ENCODE measurements around the gene MRPS24. TPM values are rescaled to one million over a fixed set of nuclear protein-coding genes. Genes with fewer than 3 reads are reported as not detected.
A peak's percentile ranks its signal among the peaks of the same experiment; 100 is the strongest.

Gene MRPS24
- total and polyA plus RNA-seq, 2 experiments from 2014 or later = 172 to 183 TPM

DNA sequence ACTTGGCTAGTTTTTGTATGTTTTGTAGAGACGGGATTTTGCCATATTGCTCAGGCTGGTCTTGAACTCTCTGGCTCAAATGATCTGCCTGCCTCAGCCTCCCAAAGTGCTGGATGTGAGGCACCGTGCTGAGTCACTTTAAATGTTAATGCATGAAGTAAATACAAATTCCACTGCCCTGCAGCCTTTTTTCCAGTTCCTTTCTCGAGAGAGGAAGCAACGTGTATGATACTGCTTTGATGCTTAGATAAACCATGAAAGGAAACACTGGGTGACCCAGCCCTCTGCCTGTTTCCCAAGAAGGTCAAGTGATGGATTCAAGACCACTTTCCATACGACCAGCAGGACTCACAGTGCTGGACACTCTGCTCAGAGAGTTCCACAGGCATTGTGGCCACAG is 11.3 kb upstream of the MRPS24 start:
- Histone ChIP-seq H3K9me3 (ENCODE audit: low read depth) (no peaks in the 10 kb centered on the region), H3K36me3 (peaks cover 17% of the 10 kb centered on the region), H3K27me3 (no peaks in the 10 kb centered on the region), H3K4me3 (no peak overlapping the region), H3K27ac (no peak overlapping the region), H3K4me1 (ENCODE audit: low read depth) (no peaks in the 10 kb centered on the region)
- TF ChIP-seq, protein P1, sequence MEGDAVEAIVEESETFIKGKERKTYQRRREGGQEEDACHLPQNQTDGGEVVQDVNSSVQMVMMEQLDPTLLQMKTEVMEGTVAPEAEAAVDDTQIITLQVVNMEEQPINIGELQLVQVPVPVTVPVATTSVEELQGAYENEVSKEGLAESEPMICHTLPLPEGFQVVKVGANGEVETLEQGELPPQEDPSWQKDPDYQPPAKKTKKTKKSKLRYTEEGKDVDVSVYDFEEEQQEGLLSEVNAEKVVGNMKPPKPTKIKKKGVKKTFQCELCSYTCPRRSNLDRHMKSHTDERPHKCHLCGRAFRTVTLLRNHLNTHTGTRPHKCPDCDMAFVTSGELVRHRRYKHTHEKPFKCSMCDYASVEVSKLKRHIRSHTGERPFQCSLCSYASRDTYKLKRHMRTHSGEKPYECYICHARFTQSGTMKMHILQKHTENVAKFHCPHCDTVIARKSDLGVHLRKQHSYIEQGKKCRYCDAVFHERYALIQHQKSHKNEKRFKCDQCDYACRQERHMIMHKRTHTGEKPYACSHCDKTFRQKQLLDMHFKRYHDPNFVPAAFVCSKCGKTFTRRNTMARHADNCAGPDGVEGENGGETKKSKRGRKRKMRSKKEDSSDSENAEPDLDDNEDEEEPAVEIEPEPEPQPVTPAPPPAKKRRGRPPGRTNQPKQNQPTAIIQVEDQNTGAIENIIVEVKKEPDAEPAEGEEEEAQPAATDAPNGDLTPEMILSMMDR (IDR thresholded peaks at IDR 0.05; ENCODE audit: low read depth, low read length) = no peak
- no peak for DNase-seq (ENCODE audit: low read depth in 1 of 2, low spot score in 1 of 2)

DNA sequence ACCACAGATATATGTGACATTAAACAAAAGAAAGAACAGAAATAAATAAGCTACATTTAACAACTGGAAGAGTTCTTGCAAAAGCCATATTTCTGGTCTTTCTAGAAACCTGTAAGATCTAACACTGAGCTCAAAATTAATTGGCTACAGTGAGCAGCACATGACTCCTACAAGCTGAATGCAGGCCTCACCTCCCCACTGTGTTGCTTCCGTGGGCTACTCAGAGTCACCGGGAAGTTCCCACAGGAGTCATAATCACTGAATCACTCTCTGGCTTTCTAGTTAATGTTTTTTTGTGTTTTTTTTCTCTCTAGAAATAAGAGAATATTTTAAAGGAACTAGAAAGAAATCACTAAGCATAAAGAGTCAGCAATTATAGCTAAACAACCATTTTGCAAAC is 10.2 kb upstream of the MRPS24 start:
- TF ChIP-seq, protein P1 (IDR thresholded peaks at IDR 0.05; ENCODE audit: low read depth, low read length) = no peak
- Histone ChIP-seq H3K27ac (no peak overlapping the region), H3K36me3 (peaks cover 17% of the 10 kb centered on the region), H3K27me3 (no peaks in the 10 kb centered on the region), H3K4me3 (no peak overlapping the region), H3K4me1 (ENCODE audit: low read depth) (no peaks in the 10 kb centered on the region), H3K9me3 (ENCODE audit: low read depth) (no peaks in the 10 kb centered on the region)
- peak in 1 of 2 donors; percentile 55 for DNase-seq (ENCODE audit: low read depth in 1 of 2, low spot score in 1 of 2)

DNA sequence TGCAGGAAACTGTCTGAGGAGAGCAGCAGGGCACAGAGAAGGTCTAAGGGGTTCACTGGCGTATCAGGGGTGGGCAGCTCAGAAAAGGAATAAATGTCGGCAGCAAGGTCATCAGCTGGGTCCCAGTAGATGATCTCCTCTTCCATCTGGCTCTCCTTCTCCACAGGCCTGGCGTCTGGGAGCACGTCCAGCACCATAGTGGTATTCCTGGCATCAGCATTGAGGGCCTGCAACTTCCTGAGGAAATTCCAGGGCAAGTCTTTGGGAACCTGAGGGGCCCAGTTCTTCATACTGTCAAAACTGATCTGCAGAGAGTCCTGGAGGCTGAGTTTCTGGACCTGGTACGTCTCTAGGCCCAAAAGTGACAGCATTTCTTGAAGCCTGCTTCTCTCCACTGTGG is 9.6 kb upstream of the MRPS24 start:
- Histone ChIP-seq H3K4me3 (no peak overlapping the region), H3K27ac (peak overlapping the region; percentile 4), H3K9me3 (ENCODE audit: low read depth) (no peaks in the 10 kb centered on the region), H3K36me3 (peaks cover 17% of the 10 kb centered on the region), H3K4me1 (ENCODE audit: low read depth) (no peaks in the 10 kb centered on the region), H3K27me3 (no peaks in the 10 kb centered on the region)
- TF ChIP-seq, protein P1 (IDR thresholded peaks at IDR 0.05; ENCODE audit: low read depth, low read length) = no peak
- peak in 1 of 2 donors; percentile 81 for DNase-seq (ENCODE audit: low read depth in 1 of 2, low spot score in 1 of 2)

- peaks cover 17% of the 10 kb centered on the region for H3K36me3 ChIP-seq
- H3K27ac ChIP-seq = peak overlapping the region; percentile 4
- TF ChIP-seq, protein P1 (IDR thresholded peaks at IDR 0.05; ENCODE audit: low read depth, low read length) = no peak
- no peaks in the 10 kb centered on the region for H3K9me3 ChIP-seq (ENCODE audit: low read depth)
- H3K4me3 ChIP-seq = no peak overlapping the region
- no peaks in the 10 kb centered on the region for H3K27me3 ChIP-seq
- H3K4me1 ChIP-seq (ENCODE audit: low read depth) = peaks cover 2% of the 10 kb centered on the region
- no peak for DNase-seq (ENCODE audit: low read depth in 1 of 2, low spot score in 1 of 2)
Measured at GRCh38 chr7:43877968-43878864, 8.9 kb upstream of the MRPS24 start.

DNA sequence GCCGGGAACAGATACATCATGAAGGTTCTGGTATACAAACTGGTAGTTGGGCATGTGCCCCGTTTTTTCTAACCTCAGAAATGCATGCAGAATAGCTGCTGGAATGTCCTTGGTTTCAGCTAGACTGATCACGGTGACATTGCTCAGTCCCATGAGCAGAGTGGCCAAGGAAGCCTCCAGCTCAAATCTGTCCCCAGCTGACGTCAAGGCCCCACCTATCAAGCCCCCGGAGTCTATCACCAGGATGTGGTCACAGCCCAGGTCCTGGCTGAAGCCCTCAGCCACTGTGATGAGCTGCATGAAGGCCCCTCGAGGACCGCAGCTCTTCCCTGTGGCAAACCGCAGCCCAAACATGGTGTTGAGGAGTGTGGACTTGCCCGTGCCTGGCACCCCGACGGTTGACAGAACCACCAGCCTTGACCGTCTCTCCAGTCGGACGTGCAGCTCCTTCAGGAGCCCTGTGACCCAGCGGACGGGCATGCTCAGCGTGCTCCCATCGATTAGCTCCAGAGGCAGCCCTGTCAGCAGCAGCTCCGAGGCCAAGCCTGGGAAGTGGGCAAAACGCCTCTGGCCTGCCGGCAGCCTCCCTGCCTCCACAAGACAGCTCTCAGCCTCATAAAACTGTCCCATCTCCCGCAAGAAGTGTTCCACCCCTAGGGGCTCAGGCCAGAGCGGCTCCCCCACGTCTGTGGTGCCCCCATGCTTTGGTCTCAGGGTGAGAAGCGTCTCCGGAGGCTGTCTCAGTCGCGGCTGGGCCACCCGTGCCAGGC is 7.8 kb upstream of the MRPS24 start:
- no peaks in the 10 kb centered on the region for H3K27me3 ChIP-seq
- H3K4me1 ChIP-seq (ENCODE audit: low read depth) = peaks cover 11% of the 10 kb centered on the region
- H3K36me3 ChIP-seq = peaks cover 17% of the 10 kb centered on the region
- H3K27ac ChIP-seq = no peak overlapping the region
- H3K9me3 ChIP-seq (ENCODE audit: low read depth) = no peaks in the 10 kb centered on the region
- H3K4me3 ChIP-seq = no peak overlapping the region
- DNase-seq (ENCODE audit: low read depth in 1 of 2, low spot score in 1 of 2) = no peak
- TF ChIP-seq, protein P1 (IDR thresholded peaks at IDR 0.05; ENCODE audit: low read depth, low read length) = no peak

Data from cardiac muscle cell (in vitro differentiated cells and primary cell).